ENCODE data around the gene MROH2B.
A peak's percentile ranks its signal among the peaks of the same experiment; 100 is the strongest.

Gene MROH2B

DNA sequence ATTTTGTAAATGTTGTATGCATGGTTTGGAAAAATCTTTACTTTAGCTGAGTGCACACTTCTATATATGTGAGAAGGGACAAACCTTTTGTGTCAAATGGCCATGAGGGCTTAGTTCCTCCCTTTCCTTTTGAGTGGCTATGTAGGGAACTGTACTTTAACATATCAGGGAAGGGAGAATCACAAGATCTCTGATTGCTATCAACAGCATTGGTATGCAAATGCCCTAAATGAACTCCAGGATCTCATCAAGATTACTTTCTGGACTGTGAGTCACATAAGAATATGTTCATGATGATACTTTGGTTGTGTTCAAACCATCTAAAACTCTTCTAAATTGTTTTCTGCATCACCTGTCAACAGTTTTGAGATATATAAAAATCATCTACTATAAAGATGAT, 31.2 kb upstream of the MROH2B start:
- no peak overlapping the region for H3K4me3 ChIP-seq (replicated peaks in 1 of 2; ENCODE audit: low read depth in 2 of 2, low read length in 2 of 2)
- no peak for DNase-seq (ENCODE audit: low read depth in 2 of 2)
- TF ChIP-seq, protein P1, sequence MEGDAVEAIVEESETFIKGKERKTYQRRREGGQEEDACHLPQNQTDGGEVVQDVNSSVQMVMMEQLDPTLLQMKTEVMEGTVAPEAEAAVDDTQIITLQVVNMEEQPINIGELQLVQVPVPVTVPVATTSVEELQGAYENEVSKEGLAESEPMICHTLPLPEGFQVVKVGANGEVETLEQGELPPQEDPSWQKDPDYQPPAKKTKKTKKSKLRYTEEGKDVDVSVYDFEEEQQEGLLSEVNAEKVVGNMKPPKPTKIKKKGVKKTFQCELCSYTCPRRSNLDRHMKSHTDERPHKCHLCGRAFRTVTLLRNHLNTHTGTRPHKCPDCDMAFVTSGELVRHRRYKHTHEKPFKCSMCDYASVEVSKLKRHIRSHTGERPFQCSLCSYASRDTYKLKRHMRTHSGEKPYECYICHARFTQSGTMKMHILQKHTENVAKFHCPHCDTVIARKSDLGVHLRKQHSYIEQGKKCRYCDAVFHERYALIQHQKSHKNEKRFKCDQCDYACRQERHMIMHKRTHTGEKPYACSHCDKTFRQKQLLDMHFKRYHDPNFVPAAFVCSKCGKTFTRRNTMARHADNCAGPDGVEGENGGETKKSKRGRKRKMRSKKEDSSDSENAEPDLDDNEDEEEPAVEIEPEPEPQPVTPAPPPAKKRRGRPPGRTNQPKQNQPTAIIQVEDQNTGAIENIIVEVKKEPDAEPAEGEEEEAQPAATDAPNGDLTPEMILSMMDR (IDR thresholded peaks at IDR 0.05; ENCODE audit: low read depth, low read length) = no peak

DNA sequence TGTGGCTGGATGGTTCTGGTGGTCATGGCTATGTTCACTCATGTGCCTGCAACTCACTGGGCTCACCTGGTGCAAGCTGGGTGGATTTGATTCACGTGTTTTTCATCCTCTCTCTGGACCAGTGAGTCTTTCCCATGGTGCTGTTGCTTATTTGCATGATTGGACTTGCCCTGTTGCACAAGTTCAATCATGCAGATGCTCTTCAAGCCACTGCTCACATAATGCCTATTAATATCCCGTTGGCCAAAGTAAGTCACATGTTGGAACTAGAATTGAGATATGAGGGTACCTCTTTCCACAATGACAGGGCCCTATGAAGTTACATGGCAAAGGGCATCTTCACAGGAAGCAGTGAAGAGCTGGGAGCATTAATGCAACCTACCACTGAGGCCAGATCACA, 26.5 kb upstream of the MROH2B start:
- no peak overlapping the region for H3K4me3 ChIP-seq (replicated peaks in 1 of 2; ENCODE audit: low read depth in 2 of 2, low read length in 2 of 2)
- no peak for DNase-seq (ENCODE audit: low read depth in 2 of 2)
- TF ChIP-seq, protein P1 (IDR thresholded peaks at IDR 0.05; ENCODE audit: low read depth, low read length) = no peak

DNA sequence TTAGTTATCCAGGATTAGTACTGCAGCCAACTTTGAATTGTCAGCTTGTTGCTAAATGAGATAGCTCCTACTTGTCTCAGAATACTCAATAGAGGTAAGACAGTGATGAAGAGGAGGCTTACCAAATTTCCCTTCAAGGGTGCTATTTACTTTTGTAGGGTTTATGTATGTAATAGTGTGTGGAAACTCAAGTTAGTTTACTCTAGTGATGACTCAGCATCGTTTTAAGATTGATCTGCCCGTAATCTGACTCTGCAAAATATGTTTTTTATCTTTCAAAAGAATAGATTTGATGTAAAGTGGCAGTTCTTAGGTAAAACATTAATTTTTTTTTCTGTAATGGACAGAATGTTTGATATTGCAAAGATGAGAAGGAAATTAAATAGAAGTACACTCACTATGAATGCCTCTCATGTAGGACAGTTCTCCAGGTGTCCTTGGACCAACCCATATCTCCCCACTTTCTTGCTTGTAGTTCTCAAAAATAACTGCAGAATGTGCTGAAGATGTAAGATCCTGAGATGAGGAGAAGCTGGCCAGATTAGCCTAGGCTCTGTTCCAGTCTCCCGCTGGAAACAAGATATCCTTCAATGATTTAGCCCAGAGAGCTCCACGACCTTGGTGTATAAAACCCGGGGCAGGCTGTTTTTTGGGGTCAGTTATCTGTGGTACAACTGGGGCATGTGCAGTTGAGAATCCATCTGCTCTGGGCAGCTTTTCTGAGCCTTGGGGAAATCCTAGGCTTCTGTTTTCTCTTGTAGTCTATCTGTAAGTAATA, 24.4 kb upstream of the MROH2B start:
- DNase-seq (ENCODE audit: low read depth in 2 of 2) = peak; percentile 18 to 29

DNA sequence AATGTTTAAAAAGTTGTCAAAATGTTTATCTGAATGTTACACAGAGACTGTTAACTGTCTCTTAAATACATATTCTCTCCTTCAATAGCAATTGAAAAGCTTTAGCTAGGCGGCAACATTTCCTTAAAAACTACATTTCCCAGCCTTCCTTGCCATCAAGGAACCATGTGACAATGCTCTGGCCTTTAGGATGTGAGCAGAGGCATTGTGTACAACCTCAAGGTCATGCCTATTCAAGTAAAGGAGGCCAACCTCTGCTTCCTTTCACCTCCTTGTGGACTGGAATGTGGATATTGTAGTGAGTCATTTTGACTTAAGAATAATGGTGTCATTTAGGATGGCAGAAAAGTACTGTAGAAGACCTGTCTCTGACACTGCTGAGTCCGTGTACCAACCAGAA, 23.7 kb upstream of the MROH2B start:
- peak; percentile 59 to 69 for DNase-seq (ENCODE audit: low read depth in 2 of 2)
- TF ChIP-seq, protein P1 (IDR thresholded peaks at IDR 0.05; ENCODE audit: low read depth, low read length) = no peak
- no peak overlapping the region for H3K4me3 ChIP-seq (replicated peaks in 1 of 2; ENCODE audit: low read depth in 2 of 2, low read length in 2 of 2)

More for the DNA sequence above, 24.4 kb upstream of the MROH2B start:
- no peak overlapping the region for H3K4me3 ChIP-seq (replicated peaks in 1 of 2; ENCODE audit: low read depth in 2 of 2, low read length in 2 of 2)
- TF ChIP-seq, protein P1 (IDR thresholded peaks at IDR 0.05; ENCODE audit: low read depth, low read length) = no peak

DNA sequence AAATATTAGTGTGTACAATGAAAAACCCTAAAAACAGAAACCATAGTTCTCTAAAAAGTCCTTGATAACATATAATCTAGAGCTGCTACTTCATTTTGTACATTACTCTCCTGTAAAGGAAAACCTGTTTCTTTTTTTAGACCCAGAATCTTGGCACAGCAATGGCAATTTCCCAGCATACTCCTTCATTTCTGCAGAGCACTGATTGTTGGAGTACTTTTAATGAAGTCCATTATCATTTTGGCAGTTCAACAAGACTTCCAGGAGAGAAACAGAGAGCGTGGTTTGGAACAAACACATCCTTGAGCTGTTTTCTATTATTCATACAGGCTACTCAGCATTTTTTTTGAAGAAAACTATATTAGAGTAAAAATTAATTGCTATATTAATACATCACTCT, 22.7 kb upstream of the MROH2B start:
- DNase-seq (ENCODE audit: low read depth in 2 of 2) = peak in 1 of 2 donors; percentile 79
- TF ChIP-seq, protein P1 (IDR thresholded peaks at IDR 0.05; ENCODE audit: low read depth, low read length) = no peak

DNA sequence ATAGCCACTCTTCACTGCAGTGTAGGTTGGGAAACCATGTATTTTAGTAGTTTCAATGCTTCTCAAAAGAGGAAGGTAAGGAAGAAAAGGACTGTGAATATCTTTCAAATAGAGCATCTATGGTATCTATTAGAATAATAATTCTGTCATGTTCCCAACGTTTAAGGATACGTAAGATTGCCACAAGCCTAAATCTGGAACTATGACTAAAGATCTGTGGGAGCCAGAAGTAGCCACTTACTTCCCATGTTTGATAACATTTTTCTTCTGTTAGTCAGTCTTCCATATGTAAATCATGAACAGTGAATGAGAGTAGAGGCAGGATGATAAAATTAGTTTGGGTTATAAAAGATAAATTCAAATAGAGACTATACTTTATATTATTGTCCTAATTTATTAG, 16.3 kb upstream of the MROH2B start:
- TF ChIP-seq, protein P1 (IDR thresholded peaks at IDR 0.05; ENCODE audit: low read depth, low read length) = no peak
- H3K4me3 ChIP-seq (replicated peaks in 1 of 2; ENCODE audit: low read depth in 2 of 2, low read length in 2 of 2) = no peak overlapping the region
- peak; percentile 81 to 88 for DNase-seq (ENCODE audit: low read depth in 2 of 2)

More for the DNA sequence above, 22.7 kb upstream of the MROH2B start:
- H3K4me3 ChIP-seq (replicated peaks in 1 of 2; ENCODE audit: low read depth in 2 of 2, low read length in 2 of 2) = no peak overlapping the region

Data from cardiac fibroblast (primary cell).